ENCODE results near the gene BDH1.

Gene BDH1

GRCh38 chr3:197507081-197507480 lies 48.7 kb downstream of the BDH1 start:
- Histone ChIP-seq H3K9me3 (ENCODE audit: control insufficient read depth, low read length) (no peaks in the 10 kb centered on the region), H3K27ac (ENCODE audit: insufficient read depth, low read depth, low read length, poor library complexity, severe bottlenecking) (no peak overlapping the region), H3K4me3 (ENCODE audit: insufficient read depth, low read depth, low read length) (no peak overlapping the region), H3K4me1 (ENCODE audit: control insufficient read depth, insufficient read depth, low read length) (peaks cover 7% of the 10 kb centered on the region), H3K27me3 (ENCODE audit: control insufficient read depth, insufficient read depth, low read length, poor library complexity, severe bottlenecking) (peaks cover 5% of the 10 kb centered on the region), H3K36me3 (ENCODE audit: control insufficient read depth, insufficient read depth, low read length) (no peaks in the 10 kb centered on the region)
- 90 to 92% methylated on average over 8 of the region's 8 CpGs for WGBS, 2 experiments

- Histone ChIP-seq H3K4me3 (ENCODE audit: insufficient read depth, low read depth, low read length) (no peak overlapping the region), H3K9me3 (ENCODE audit: control insufficient read depth, low read length) (no peaks in the 10 kb centered on the region), H3K27ac (ENCODE audit: insufficient read depth, low read depth, low read length, poor library complexity, severe bottlenecking) (no peak overlapping the region), H3K27me3 (ENCODE audit: control insufficient read depth, insufficient read depth, low read length, poor library complexity, severe bottlenecking) (peaks cover 5% of the 10 kb centered on the region), H3K36me3 (ENCODE audit: control insufficient read depth, insufficient read depth, low read length) (no peaks in the 10 kb centered on the region), H3K4me1 (ENCODE audit: control insufficient read depth, insufficient read depth, low read length) (peaks cover 7% of the 10 kb centered on the region)
- WGBS, 2 experiments = 93 to 94% methylated on average over 24 of the region's 24 CpGs
Measured at GRCh38 chr3:197505796-197506548, 49.8 kb downstream of the BDH1 start.

GRCh38 chr3:197504641-197505121 lies 51.1 kb downstream of the BDH1 start:
- no peaks in the 10 kb centered on the region for H3K9me3 ChIP-seq (ENCODE audit: control insufficient read depth, low read length)
- peaks cover 3% of the 10 kb centered on the region for H3K27me3 ChIP-seq (ENCODE audit: control insufficient read depth, insufficient read depth, low read length, poor library complexity, severe bottlenecking)
- no peaks in the 10 kb centered on the region for H3K36me3 ChIP-seq (ENCODE audit: control insufficient read depth, insufficient read depth, low read length)
- H3K4me1 ChIP-seq (ENCODE audit: control insufficient read depth, insufficient read depth, low read length) = peaks cover 7% of the 10 kb centered on the region
- WGBS, 2 experiments = 86 to 90% methylated on average over 15 of the region's 15 CpGs
- H3K4me3 ChIP-seq (ENCODE audit: insufficient read depth, low read depth, low read length) = no peak overlapping the region
- no peak overlapping the region for H3K27ac ChIP-seq (ENCODE audit: insufficient read depth, low read depth, low read length, poor library complexity, severe bottlenecking)

DNA sequence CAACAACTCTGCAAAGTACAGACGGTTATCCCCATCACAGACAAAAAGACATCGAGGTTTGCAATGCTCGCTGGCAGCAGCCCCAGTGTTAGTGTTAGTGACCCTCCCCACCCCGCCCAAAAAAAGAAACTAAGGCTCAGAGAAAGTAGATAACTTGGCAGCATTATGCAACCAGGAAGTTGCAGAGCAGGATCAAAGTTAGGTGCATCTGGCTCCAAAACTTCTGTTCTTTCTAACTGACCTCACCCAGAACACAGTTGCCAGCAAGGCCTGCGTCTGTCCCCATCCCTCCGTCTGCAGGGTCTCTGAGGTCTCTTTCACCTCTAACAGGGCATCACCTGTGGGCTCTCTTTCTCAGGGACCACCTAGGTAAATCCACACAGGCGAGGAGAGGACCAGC lies 51.5 kb downstream of the BDH1 start:
- Histone ChIP-seq H3K4me1 (ENCODE audit: control insufficient read depth, insufficient read depth, low read length) (peaks cover 7% of the 10 kb centered on the region), H3K36me3 (ENCODE audit: control insufficient read depth, insufficient read depth, low read length) (no peaks in the 10 kb centered on the region), H3K9me3 (ENCODE audit: control insufficient read depth, low read length) (no peaks in the 10 kb centered on the region), H3K27me3 (ENCODE audit: control insufficient read depth, insufficient read depth, low read length, poor library complexity, severe bottlenecking) (no peaks in the 10 kb centered on the region), H3K27ac (ENCODE audit: insufficient read depth, low read depth, low read length, poor library complexity, severe bottlenecking) (no peak overlapping the region), H3K4me3 (ENCODE audit: insufficient read depth, low read depth, low read length) (no peak overlapping the region)
- WGBS, 2 experiments = 77 to 79% methylated on average over 7 of the region's 7 CpGs

- Histone ChIP-seq H3K27ac (ENCODE audit: insufficient read depth, low read depth, low read length, poor library complexity, severe bottlenecking) (no peak overlapping the region), H3K9me3 (ENCODE audit: control insufficient read depth, low read length) (no peaks in the 10 kb centered on the region), H3K4me1 (ENCODE audit: control insufficient read depth, insufficient read depth, low read length) (peaks cover 7% of the 10 kb centered on the region), H3K36me3 (ENCODE audit: control insufficient read depth, insufficient read depth, low read length) (no peaks in the 10 kb centered on the region), H3K27me3 (ENCODE audit: control insufficient read depth, insufficient read depth, low read length, poor library complexity, severe bottlenecking) (no peaks in the 10 kb centered on the region), H3K4me3 (ENCODE audit: insufficient read depth, low read depth, low read length) (no peak overlapping the region)
- WGBS, 2 experiments = 94 to 100% methylated on average over 1 of the region's 1 CpG
Measured at GRCh38 chr3:197503652-197504051, 52.1 kb downstream of the BDH1 start.

GRCh38 chr3:197501879-197502620 lies 53.7 kb downstream of the BDH1 start:
- 70 to 73% methylated on average over 12 of the region's 12 CpGs for WGBS, 2 experiments
- Histone ChIP-seq H3K4me1 (ENCODE audit: control insufficient read depth, insufficient read depth, low read length) (peaks cover 7% of the 10 kb centered on the region), H3K36me3 (ENCODE audit: control insufficient read depth, insufficient read depth, low read length) (no peaks in the 10 kb centered on the region), H3K27me3 (ENCODE audit: control insufficient read depth, insufficient read depth, low read length, poor library complexity, severe bottlenecking) (no peaks in the 10 kb centered on the region), H3K4me3 (ENCODE audit: insufficient read depth, low read depth, low read length) (no peak overlapping the region), H3K27ac (ENCODE audit: insufficient read depth, low read depth, low read length, poor library complexity, severe bottlenecking) (no peak overlapping the region), H3K9me3 (ENCODE audit: control insufficient read depth, low read length) (no peaks in the 10 kb centered on the region)

DNA sequence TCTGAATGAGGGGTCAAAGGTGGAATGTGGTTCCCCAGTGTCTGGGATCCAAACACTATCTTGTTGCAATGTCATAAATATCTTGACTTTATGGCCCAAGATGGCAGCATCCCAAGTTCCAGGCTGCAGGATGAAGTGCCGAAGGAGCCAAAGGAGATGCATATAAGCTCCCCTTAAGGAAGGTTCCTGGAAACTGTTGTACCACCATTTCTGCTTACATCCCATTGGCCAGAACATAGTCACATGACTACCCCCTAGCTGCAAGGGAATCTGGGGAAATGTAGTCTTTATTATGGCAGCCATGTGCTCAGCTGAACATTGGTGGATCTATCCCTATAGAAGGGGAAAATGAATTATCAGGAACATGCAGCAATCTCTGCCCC lies 54.3 kb downstream of the BDH1 start:
- Histone ChIP-seq H3K4me1 (ENCODE audit: control insufficient read depth, insufficient read depth, low read length) (peaks cover 7% of the 10 kb centered on the region), H3K4me3 (ENCODE audit: insufficient read depth, low read depth, low read length) (no peak overlapping the region), H3K36me3 (ENCODE audit: control insufficient read depth, insufficient read depth, low read length) (no peaks in the 10 kb centered on the region), H3K9me3 (ENCODE audit: control insufficient read depth, low read length) (no peaks in the 10 kb centered on the region), H3K27me3 (ENCODE audit: control insufficient read depth, insufficient read depth, low read length, poor library complexity, severe bottlenecking) (no peaks in the 10 kb centered on the region), H3K27ac (ENCODE audit: insufficient read depth, low read depth, low read length, poor library complexity, severe bottlenecking) (no peak overlapping the region)
- WGBS, 2 experiments = 88 to 96% methylated on average over 1 of the region's 1 CpG

DNA sequence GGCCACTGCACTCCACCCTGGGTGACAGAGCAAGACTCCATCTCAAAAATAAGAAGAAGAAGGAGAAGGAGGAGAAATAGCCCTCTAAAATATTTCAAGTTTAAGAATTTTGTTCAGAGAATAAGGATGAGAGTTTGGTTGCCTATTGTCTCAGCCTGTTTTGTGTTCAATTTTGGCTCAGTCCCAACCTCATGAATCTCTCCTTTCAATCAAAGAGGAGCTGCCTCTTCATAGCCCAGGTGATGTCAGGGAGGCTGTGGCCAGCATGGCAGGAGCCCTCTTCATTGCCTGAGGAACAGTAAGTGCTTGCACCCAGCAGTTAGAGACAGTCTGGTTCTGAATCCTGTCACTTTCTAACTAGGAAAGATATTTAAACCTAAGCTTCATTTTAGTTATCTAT lies 55.0 kb downstream of the BDH1 start:
- Histone ChIP-seq H3K27ac (ENCODE audit: insufficient read depth, low read depth, low read length, poor library complexity, severe bottlenecking) (no peak overlapping the region), H3K9me3 (ENCODE audit: control insufficient read depth, low read length) (no peaks in the 10 kb centered on the region), H3K36me3 (ENCODE audit: control insufficient read depth, insufficient read depth, low read length) (no peaks in the 10 kb centered on the region), H3K27me3 (ENCODE audit: control insufficient read depth, insufficient read depth, low read length, poor library complexity, severe bottlenecking) (no peaks in the 10 kb centered on the region), H3K4me1 (ENCODE audit: control insufficient read depth, insufficient read depth, low read length) (peaks cover 7% of the 10 kb centered on the region), H3K4me3 (ENCODE audit: insufficient read depth, low read depth, low read length) (no peak overlapping the region)

- 94 to 97% methylated on average over 8 of the region's 8 CpGs for WGBS, 2 experiments
- H3K9me3 ChIP-seq (ENCODE audit: control insufficient read depth, low read length) = no peaks in the 10 kb centered on the region
Measured at GRCh38 chr3:197499427-197499826, 56.3 kb downstream of the BDH1 start.

DNA sequence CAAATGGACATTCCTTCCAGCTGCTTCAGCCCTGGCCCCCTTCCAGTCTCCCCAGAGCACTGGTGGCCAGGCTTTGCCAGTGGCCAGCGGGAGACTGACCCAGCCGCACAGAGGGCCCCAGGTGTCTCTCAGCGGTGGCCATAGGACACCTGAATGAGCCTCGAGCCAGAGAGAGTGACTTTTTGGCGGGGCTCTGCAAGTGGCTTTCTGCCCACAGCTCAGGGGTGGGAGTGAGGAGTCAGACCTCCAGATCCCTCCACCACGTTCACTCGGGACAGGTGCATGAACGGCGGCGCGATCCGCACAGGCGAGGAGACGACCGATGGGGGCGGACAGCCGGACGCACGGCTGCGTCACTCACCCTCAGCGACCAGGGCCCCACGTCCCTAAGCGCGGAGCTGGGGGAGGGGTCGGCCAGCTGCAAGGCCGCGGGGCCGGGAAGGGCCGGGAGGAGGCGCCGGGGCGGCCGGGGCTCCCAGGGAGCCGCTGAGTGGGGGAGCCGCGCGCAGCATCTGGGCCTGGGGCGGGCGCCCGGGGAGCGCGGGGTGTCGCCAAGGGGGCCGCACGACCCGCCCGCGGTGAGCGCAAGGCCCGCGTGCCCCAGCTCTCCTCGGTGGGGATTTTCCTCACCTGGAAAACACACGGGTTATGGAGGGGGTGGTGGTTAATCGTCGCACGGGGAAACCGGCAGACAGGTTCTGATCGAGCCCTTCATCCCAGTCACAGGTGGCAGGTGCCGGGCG lies 57.1 kb downstream of the BDH1 start:
- Histone ChIP-seq H3K36me3 (ENCODE audit: control insufficient read depth, insufficient read depth, low read length) (no peaks in the 10 kb centered on the region), H3K27me3 (ENCODE audit: control insufficient read depth, insufficient read depth, low read length, poor library complexity, severe bottlenecking) (no peaks in the 10 kb centered on the region), H3K27ac (ENCODE audit: insufficient read depth, low read depth, low read length, poor library complexity, severe bottlenecking) (no peak overlapping the region), H3K4me1 (ENCODE audit: control insufficient read depth, insufficient read depth, low read length) (no peaks in the 10 kb centered on the region), H3K4me3 (ENCODE audit: insufficient read depth, low read depth, low read length) (no peak overlapping the region), H3K9me3 (ENCODE audit: control insufficient read depth, low read length) (no peaks in the 10 kb centered on the region)
- 93 to 95% methylated on average over 60 of the region's 60 CpGs for WGBS, 2 experiments

More at GRCh38 chr3:197499427-197499826, 56.3 kb downstream of the BDH1 start:
- no peaks in the 10 kb centered on the region for H3K27me3 ChIP-seq (ENCODE audit: control insufficient read depth, insufficient read depth, low read length, poor library complexity, severe bottlenecking)
- peaks cover 1% of the 10 kb centered on the region for H3K4me1 ChIP-seq (ENCODE audit: control insufficient read depth, insufficient read depth, low read length)
- no peak overlapping the region for H3K27ac ChIP-seq (ENCODE audit: insufficient read depth, low read depth, low read length, poor library complexity, severe bottlenecking)
- no peaks in the 10 kb centered on the region for H3K36me3 ChIP-seq (ENCODE audit: control insufficient read depth, insufficient read depth, low read length)
- H3K4me3 ChIP-seq (ENCODE audit: insufficient read depth, low read depth, low read length) = no peak overlapping the region

Measured in ectodermal cell (in vitro differentiated cells).